Fibroblast of villous mesenchyme (primary cell): ENCODE results near the gene EZR. TPM values are rescaled to one million over a fixed set of nuclear protein-coding genes. Genes with fewer than 3 reads are reported as not detected.

Source experiments
- DNase-seq: peaks from one replicate; pipeline ENCODE4 v3.0.0-alpha.2; 2010; ENCODE audit warnings: low read depth
- H3K4me3 ChIP-seq: 2 replicates; pipeline ENCODE4 v1.5.1; 2011; ENCODE audit warnings: low read depth, mild to moderate bottlenecking, low read length
- total RNA-seq: library from RNA; depleted of rRNA; stranded (reverse); fragments of >200 nt; gene quantifications from 2 replicates; pipeline ENCODE4 v1.2.3, GENCODE V29; 2012
- TF ChIP-seq, protein P1 (sequence below): IDR thresholded peaks from 2 replicates; pipeline ENCODE4 v1.5.1; 2012; ENCODE audit warnings: low read depth, mild to moderate bottlenecking, low read length; ENCODE audit not compliant: insufficient read depth

The EZR gene
- total RNA-seq, 1 donor: 100 TPM

- TF ChIP-seq, protein P1, sequence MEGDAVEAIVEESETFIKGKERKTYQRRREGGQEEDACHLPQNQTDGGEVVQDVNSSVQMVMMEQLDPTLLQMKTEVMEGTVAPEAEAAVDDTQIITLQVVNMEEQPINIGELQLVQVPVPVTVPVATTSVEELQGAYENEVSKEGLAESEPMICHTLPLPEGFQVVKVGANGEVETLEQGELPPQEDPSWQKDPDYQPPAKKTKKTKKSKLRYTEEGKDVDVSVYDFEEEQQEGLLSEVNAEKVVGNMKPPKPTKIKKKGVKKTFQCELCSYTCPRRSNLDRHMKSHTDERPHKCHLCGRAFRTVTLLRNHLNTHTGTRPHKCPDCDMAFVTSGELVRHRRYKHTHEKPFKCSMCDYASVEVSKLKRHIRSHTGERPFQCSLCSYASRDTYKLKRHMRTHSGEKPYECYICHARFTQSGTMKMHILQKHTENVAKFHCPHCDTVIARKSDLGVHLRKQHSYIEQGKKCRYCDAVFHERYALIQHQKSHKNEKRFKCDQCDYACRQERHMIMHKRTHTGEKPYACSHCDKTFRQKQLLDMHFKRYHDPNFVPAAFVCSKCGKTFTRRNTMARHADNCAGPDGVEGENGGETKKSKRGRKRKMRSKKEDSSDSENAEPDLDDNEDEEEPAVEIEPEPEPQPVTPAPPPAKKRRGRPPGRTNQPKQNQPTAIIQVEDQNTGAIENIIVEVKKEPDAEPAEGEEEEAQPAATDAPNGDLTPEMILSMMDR: no peak
- no peak for DNase-seq
- no peak overlapping the region for H3K4me3 ChIP-seq
These were observed 76.0 kb downstream of the EZR start for GRCh38 chr6:158743033-158743651.

- no peak overlapping the region for H3K4me3 ChIP-seq
- TF ChIP-seq, protein P1: no peak
- no peak for DNase-seq
These were observed 79.5 kb downstream of the EZR start for GRCh38 chr6:158739673-158740072.

DNA sequence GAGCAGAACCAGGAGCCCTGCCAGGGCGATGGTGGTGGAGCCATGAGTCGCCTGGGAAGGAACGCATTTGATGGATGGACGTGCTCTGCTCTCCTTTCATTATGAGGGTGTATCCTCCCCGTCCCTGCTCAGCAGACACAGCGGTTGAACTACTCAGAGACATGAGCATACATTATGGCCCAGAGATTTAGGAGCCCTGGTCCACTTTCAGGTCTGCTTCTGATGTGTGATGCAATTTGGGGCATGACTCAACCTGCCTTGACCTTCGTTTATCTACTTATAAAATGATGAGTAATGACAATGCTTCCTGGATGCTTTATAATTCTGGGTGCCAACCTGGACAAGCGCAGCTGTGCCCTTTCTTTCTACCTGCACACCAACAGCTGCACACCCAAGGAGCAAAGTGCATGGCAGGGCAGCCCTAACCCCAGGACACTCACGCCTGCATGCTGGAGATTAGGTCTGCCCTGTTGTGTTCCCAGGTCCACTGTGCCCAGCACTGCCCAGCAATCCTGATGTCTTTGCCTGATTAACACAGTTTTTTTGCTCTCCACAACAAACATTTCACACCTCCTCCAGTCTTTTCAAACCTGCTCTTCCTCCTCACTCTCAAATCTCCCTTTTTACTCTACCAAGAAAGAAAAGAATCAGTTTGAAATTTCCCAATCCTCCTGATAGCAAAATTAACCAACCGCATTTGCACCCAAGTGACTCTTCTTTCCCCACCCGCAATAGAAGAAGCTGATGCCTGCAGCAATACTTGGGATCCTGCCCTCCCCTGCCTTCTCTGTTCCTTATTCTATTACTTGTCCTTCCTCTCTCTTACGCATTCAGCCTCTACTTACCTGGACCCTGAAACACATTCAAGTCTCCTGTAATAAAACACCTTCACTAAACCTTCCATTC, 81.2 kb downstream of the EZR start:
- TF ChIP-seq, protein P1: no peak
- no peak overlapping the region for H3K4me3 ChIP-seq
- DNase-seq: peak; percentile 58

GRCh38 chr6:158737082-158737709, 82.0 kb downstream of the EZR start:
- no peak overlapping the region for H3K4me3 ChIP-seq
- DNase-seq: no peak
- TF ChIP-seq, protein P1: no peak

DNA sequence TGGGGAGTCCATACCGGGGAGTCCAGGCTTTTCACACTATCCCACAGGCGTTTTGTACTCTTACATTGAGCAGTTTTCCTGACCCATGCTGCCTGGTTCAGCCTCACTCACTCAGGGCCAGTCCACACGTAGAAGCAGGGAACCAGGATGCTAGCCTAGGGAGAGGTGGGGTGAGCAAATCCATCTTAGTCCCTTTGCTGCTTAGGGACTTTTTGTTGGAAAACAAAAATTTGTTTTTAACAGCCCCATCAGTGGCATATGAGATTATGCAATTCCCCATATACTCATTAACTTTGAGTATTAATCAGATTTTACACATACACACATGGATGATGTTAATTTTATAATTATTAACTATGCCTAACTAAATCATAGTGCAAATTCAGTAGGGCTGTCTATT, 84.2 kb downstream of the EZR start:
- TF ChIP-seq, protein P1: no peak
- DNase-seq: no peak
- H3K4me3 ChIP-seq: no peak overlapping the region

GRCh38 chr6:158730541-158730907, 88.6 kb downstream of the EZR start:
- no peak for DNase-seq
- H3K4me3 ChIP-seq: no peak overlapping the region
- TF ChIP-seq, protein P1: no peak
